ENCODE data around the gene TBC1D8.

Gene TBC1D8

DNA sequence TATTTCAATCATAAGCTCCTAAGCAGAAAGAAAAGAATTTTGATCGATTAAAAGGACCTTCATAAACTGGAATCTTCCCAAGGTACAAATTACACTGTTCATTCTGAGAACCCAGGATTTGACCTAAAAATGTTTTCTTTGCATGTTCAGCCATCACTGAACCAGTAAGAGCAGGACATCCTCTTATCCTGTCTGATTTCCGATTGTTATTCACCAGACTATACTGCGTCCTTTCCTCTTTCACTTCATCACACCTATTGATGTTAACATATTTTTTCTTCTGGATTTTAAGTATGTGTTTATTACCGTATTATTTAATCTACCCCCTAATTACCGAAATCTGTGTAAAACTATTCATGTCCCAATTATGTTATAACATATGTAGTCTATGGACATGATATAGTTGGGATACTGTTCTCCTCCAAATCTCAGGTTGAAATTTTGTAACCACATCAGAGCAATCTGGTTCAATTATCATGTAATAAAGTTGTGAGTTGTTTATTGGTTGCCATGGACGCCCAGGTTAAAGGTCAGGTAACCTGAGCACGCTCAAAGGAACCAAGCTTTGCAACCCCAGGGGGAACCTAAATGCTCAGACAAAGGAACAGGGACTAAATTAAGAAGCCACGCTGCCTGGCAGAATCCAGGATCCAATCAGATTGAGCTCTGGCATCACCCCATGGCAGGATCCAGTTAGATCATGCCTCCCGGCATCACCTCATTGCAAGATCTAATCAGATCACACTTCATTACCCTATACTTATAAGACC is 11.6 kb upstream of the TBC1D8 start:
- no peak for DNase-seq (ENCODE audit: low read depth in 2 of 2)

DNA sequence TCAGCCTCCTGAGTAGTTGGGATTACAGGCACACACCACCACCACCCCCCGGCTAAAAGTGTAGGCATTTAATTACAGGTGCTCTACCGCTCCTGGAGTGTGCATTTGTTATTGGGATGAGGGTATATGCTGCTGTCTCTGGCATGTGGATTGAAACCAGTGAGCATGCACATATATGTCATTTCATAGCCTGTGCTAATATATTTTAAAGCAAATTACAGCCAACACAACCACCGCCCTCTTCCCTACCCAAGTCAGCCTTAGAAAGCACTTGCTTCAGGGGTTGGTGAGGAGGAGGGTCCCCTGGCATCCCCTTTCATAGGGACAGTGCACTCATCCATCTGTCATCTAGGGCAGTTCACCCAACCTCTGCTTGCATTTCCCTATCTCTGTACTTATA is 10.5 kb upstream of the TBC1D8 start:
- DNase-seq (ENCODE audit: low read depth in 2 of 2), result no peak

DNA sequence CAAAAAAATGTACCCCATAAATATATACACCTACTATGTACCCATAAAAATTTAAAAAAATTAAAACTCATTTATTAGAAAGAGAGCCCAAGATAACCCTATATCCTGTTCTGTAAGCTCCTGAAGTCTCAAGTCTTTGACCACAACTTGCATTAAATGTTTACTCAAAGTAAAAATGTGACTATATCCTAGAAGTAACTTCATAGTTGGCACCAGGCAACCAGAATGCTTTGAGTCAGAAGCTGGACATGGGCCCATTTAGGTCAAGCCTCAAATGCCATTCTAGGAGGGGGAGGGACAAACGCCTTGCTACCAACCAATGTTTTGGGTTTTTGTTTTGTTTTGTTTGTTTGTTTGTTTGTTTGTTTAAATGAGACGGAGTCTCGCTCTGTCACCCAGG is 9.3 kb upstream of the TBC1D8 start:
- no peak for DNase-seq (ENCODE audit: low read depth in 2 of 2)

DNA sequence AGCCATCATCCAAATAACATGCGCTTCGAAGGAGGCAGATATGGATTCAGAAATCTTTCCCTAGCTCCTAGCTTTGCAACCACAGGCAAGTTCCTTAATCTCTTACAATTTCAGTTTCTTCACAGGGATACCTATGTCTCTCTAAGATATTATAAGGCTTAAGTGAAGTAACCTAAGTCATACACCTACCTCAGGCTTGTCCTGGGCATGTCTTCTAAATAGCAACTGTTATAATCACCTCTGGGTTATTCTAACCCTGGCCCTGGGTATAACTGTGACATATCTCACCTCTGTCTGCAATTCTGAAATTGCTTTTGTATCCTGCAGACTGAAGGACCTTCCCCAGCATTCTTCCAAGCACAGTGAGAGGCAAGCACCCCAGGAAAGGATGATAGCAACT is 8.3 kb upstream of the TBC1D8 start:
- DNase-seq (ENCODE audit: low read depth in 2 of 2), result no peak

DNA sequence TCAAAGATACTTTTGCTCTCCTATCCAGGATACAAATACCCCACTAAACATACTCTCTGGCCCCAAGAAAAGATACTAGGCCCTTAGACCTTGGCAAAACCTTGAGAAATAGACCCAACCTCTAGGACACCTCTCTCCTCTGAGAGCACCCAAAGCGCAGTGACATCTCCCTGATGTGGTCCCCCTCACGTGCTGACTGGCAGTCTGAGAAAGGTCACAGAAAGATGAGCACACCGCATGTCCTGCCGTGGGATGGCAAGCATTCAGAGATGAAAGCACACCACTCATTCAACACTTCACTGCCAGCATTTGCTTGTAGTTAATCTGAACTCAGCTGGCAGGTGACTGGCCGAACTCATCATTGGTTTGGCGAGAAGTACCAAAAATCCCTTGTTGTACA is 6.1 kb upstream of the TBC1D8 start:
- DNase-seq (ENCODE audit: low read depth in 2 of 2), result no peak

DNA sequence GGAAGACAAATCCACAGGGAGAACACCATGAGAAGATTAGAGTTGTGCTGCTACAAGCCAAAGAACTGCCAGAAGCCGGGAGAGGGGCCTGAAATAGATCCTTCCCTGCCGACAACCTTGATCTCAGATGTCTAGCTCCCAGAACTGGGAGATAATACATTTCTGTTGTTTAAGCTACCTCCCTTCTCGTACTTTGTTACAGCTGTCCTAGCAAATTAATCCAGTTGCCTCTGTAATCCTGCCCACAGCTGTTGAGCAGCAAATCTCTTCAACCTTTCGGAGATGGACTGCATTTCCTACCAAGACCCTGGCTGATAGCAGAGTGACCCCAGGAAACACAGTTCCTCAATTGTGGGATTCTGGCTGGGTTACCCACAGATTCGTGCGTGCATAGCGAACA is 2.6 kb upstream of the TBC1D8 start:
- no peak for DNase-seq (ENCODE audit: low read depth in 2 of 2)

DNA sequence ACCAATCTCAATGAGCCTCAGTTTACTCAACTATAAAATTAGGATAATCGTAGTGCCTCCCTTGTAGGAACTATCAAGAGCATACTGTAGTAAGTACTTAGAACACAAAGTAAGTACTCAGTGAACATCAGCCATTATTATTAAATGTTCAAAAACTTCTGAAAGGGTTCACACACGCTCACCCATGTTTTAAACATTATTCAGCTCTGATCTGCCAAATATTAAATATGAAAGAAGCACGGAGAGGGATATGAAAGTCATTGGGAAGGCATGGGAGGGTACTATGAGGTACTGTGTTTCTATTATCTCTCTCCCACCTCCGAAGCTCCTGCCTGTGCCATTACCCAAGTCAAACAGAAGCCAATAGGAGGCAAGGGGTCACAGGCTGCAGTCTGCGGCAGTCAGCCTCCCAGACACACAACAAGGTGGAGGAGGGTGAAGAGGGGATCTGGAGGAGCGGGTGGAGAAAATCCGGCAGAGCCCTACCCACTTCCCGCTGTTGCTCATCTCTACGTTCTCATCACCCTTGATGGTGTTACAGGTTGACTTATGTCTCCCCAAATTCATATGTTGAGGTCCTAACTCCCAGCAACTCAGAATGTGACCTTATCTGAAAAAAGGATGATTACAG is 2.0 kb upstream of the TBC1D8 start:
- no peak for DNase-seq (ENCODE audit: low read depth in 2 of 2)

DNA sequence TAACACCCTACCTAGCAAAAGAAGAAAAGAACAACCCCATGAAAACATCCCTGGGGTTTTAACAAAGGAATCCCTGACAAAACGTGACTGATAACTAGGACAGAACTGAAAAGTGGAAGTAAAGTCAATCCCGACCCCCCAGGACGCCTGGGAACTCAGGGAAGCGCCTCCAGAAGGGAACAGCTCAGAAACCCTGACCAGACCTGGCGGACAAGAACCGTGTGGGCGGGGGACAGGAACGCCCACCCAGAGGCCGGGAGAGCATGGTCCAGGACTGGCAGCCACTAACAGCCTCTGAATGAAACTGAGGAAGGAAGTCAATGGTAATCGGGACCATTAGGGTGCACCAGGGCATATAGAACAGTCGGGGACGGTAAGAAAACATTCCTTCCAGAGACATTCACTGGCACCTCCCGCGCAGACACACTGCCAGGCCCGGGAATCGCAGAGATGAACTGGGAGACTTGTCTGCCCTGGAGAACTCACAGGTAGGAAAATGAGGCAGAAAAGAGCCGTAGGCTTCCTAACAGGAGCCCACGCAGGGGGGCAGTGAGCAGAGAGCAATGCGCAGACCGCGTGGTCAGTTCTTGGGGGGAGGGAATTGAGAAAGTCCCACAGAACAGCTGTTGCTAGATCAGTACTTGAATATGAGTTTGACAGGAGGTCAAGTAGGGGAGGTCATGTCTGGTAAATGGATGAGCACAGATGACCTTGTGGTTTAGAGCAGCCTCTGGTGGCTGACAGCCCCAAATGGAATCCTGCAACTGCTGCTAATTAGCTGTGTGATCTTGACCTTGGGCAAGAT is 1.3 kb upstream of the TBC1D8 start:
- no peak for DNase-seq (ENCODE audit: low read depth in 2 of 2)

DNA sequence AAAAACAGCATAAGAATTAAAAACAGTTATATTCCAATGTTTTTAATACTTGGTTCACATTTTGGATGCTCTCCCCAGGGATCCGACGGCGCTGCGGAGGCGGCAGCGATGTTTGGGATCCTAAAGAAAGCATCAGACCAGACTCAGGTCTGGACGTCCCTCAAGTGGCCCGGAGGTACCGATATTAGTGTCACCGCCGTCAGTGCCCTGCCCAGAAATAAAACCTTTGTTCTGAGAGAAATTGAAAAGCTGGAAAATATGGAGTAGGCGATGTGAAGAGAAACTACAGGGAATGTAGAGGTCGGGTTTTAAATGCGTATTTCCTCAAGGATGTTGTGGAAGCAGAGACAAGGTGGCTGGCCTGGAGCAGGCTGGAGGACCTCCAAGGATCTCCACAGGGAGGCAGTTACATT is 683 bp upstream of the TBC1D8 start:
- no peak for DNase-seq (ENCODE audit: low read depth in 2 of 2)

DNA sequence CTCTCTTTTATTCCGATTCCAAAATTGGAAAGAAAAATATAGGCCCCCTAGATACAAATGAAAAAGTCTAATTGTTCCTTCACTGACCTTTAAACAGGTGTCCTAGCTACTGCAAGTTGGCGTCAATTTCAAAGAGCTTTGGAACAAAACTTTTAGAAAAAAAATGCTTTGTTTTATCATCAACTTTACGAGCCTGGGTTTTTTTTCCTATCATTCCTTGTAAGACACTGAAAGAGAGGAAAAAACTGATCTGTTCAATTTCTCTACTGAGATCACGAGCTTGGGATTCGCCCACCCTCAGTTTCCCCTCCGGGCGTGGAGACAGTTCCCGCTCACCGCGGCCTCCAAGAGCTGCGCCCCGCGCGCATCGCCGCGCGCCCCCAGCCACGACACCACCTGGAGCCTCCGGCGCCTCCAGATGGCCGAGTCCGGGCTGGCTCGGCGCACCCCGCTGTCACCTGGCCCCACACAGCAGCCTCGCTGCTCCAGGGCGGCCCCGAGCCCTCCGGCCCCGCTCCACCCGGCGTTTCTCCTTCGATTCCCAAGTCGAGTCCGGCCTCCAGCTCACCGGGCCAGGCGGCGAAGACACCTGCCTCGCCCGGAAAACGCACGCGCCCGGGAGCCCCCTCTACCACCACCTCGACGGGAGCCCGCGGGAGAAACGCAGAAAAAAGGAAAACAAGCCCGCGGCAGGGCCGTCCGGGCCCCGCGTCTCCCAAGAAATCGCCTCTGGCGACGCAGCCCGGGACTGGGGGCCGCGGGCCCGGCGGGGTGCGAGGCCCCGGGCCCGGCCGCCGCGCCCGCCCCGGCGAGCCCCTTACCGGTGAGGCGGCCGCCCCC is 656 bp downstream of the TBC1D8 start:
- DNase-seq (ENCODE audit: low read depth in 2 of 2), result no peak

DNA sequence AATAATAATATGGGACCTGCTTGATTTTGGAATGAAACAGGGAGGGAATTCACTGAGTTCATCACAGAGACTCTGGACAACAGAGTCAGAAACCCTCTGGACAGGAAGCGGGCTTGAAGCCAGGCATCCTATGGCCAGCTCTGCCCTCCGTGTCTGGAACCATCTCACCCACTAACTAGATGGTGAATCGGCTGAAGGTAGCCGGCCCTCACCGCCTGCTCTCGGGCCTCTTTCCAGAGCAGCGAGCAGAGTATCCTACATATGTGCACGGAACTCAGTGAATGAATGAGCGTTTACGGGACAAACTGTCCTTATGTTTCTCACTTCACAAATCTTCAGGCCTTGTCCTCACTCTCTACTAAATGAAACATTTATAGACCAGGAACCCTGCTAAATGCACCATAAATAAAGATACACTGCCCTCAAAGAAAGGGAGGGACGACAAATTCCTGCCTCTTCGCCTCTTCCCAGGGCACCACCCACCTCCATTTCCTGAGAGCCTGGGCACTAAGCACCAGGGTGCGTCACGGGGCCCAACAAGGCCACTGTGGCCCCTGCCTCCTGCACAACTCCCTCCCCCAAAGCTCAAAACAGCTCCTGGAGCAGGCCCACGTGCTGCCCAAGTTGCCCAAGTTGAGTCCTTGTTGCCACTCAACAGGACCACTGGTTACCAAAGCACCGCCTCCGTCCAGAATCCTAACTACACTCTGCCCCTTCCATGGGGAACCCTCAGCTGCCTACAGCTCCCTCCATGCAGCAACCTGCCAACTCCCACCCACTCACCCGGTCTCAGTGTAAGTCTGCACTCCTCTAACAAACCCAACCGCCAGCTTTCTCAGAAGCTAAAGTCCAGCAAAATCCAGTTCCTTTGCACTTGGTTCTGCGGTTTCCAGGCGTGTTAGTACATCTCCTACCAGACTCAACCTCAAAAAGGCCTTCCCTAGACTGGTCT is 1.7 kb downstream of the TBC1D8 start:
- no peak for DNase-seq (ENCODE audit: low read depth in 2 of 2)

DNA sequence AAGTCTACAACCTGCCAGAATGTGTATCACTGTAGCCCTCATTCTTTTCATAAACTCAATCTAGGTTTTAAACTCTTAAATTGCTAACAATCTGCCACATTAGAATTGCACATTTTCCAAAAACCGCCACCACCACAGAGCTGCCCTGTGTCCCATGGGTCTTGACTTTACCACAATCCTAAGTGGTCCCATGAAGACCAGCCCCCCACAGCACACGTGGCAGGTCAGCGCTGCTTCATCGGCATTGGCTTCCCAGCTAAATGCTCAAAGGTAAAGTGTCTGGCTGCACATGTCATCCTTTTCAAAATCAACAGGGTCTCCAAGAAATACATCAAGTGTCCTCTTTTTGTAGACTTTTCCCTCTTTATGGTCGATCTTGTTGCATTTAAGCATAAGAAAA is 2.4 kb downstream of the TBC1D8 start:
- no peak for DNase-seq (ENCODE audit: low read depth in 2 of 2)

DNA sequence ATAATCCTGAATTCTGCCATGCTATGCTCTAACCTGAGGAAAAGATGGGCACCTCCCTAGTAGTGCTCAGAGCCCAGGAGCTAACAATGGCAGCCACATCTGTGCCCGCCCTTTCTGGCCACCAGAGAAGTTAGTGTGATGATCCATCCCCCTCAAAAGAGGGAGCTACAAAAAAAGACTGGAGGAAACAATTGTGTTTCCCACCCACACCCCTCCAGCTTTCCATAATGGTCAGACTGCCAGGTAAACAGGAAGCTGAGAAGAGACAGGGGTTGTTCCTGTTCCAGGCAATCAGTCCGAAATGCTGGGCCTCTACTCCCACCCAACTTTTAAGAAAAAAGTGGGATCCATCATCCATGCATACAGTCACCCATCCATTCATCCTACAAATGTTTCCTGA is 3.2 kb downstream of the TBC1D8 start:
- no peak for DNase-seq (ENCODE audit: low read depth in 2 of 2)

DNA sequence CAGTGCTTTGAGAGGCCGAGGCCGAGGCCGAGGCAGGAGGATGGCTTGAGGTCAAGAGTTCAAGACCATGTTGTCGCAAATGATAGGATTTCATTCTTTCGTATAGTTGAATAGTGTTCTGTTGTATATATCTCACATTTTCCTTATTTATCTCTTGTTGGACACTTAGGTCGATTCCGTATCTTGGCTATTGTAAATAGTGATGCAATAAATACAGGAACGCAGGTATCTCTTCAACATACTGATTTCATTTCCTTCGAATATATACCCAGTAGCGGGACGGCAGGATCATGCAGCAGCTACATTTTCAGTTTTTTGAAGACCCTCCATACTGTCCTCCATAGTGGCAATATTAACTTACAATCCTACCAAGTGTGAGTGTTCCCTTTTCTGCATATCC is 4.1 kb downstream of the TBC1D8 start:
- no peak for DNase-seq (ENCODE audit: low read depth in 2 of 2)

DNA sequence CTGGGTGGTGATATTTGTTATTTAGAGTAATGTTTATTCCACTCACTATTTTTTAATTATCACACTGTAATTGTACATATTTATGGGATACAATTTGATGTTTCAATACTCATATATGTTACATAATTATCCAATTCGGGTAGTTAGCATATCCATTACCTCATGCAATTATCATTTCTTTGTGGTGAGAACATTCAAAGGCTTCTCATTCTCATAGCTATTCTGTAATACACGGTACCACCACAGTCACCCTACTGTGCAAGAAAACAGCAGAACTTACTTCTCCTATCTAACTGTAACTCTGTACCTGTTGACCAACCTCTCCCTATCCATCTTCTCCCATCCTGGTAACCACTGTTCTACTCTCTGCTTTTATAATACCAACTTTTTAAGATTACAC is 4.6 kb downstream of the TBC1D8 start:
- DNase-seq (ENCODE audit: low read depth in 2 of 2), result no peak

DNA sequence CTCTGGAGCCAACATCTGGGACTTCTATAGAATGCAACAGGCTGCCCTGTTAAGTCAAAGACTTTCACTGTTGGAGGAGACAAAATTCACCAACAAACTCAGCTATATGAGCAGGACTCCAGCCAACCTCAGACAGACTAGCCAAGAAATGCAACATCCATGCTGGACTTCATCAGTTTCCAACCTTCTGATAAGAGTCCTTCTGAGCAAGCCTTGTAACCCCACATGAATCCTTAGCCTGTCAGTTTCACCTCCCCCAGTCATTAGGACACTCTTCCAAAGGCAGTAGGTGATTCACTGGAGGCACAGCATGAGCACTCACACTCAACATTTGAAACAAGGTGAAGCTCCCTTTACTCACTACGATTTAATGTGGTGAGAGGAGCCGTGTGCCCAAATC is 5.8 kb downstream of the TBC1D8 start:
- DNase-seq (ENCODE audit: low read depth in 2 of 2), result no peak

DNA sequence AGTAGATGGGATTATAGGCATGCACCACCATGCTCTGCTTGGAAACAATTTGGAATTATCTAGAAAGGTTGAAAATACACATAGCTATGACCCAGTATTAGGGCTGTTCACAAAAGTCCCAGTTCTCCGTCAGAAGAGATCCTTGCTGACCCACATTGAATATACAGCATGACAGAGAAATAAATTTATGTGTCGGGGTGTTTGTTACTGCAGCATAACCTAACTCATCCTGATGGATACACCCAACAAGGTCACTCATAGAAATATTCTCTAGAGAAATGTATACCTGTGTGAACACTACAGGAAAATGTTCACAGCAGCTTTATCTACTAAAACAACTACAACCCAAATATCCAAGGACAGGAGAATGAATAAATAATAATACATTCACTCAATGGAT is 9.0 kb downstream of the TBC1D8 start:
- no peak for DNase-seq (ENCODE audit: low read depth in 2 of 2)

DNA sequence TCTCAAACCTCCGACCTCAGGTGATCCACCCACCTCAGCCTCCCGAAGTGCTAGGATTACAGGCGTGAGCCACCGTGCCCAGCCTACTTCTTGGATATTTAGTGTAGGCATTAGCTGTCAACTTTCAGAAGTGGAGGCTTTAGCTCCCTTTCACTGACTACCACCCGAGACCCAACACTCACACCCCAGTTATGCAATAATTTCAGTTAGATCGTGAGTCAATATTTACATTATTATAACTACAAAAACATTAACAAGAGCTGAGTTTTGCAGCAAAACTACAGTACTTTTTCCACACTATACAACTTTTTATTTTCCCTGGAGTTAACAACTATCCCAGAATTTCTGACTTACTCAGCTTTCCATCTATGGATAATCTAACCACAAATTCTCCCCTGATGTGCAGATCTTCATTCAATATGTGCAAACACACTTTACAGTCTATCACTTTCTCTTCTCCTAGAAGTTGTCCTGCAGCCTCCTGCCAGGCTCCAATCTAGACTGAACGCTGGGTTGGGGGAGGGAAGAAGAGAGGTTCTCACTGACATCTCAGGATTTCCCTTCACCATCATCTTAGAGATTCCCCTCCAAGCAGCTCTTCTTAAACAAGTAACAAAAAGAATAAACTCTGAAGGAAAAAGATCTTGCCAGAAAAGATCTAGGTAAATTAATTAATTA is 10.1 kb downstream of the TBC1D8 start:
- no peak for DNase-seq (ENCODE audit: low read depth in 2 of 2)

DNA sequence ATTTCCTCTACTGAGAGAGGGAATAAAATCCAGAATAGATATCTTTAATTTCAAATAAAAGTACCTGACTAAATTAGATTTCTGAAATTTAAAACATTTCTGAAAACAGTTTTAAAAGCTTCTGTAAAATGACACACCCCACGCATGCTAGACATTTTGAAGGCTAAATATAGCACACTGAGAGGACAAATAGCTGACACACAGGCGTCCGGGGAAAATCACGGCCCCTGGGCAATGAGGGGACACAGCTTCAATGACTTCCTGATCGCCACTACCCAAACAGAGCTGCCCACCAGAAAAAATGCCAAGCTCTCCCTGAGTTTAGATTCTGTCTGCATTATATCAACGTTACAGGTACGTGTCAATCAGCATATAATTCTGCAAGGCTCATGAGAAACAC is 10.9 kb downstream of the TBC1D8 start:
- DNase-seq (ENCODE audit: low read depth in 2 of 2), result no peak

DNA sequence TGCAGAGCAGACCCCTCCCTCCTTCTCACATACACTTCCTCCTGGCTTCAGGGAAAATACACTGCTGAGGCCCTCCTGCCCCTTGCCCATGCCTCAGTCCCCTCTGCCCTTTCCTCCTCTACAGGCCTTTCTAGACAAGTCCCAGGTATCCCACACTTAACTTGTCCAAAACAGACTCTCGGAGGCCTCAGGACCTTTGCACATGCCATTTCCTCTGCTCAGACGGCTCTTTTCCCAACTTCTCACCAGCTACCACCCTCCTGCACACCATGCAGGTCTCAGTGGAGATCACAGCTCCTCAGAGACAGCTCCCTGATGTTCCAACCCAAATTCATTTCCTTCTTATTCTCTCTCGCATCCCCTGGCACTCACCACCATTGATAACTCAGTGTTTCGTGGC is 11.7 kb downstream of the TBC1D8 start:
- DNase-seq (ENCODE audit: low read depth in 2 of 2), result no peak
